PC-9 (cell line): ENCODE data around the gene UBE2L3.

Experiments
- EZH2 ChIP-seq: fragments of 200-600 bp; sonication (generic); IDR thresholded peaks from 2 replicates; pipeline ENCODE4 v1.8.0; 2017; ENCODE audit warnings: antibody characterized with exemption, low read depth
- TF ChIP-seq, protein P1 (sequence below): fragments of 200-600 bp; sonication (generic); conservative IDR thresholded peaks from 2 replicates; pipeline ENCODE4 v1.6.1; 2017; ENCODE audit warnings: mixed run types, antibody characterized with exemption, mild to moderate bottlenecking, moderate library complexity

GRCh38 chr22:21631025-21631424 is 63.5 kb downstream of the UBE2L3 start:
- TF ChIP-seq, protein P1, sequence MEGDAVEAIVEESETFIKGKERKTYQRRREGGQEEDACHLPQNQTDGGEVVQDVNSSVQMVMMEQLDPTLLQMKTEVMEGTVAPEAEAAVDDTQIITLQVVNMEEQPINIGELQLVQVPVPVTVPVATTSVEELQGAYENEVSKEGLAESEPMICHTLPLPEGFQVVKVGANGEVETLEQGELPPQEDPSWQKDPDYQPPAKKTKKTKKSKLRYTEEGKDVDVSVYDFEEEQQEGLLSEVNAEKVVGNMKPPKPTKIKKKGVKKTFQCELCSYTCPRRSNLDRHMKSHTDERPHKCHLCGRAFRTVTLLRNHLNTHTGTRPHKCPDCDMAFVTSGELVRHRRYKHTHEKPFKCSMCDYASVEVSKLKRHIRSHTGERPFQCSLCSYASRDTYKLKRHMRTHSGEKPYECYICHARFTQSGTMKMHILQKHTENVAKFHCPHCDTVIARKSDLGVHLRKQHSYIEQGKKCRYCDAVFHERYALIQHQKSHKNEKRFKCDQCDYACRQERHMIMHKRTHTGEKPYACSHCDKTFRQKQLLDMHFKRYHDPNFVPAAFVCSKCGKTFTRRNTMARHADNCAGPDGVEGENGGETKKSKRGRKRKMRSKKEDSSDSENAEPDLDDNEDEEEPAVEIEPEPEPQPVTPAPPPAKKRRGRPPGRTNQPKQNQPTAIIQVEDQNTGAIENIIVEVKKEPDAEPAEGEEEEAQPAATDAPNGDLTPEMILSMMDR = no peak
- no peak for TF ChIP-seq EZH2
